G401 (cell line): ENCODE data around the gene SPOCD1. TPM values are rescaled to one million over a fixed set of nuclear protein-coding genes. Genes with fewer than 3 reads are reported as not detected.

Source experiments
- DNase-seq: peaks from one replicate; pipeline ENCODE4 v3.0.0-alpha.2; 2015; ENCODE audit warnings: low spot score
- in situ Hi-C: cut with HindIII; loops from 2 replicates; pipeline ENCODE4 v1.10.0; 2016; ENCODE audit warnings: low sequenced_read_pairs, mixed read lengths
- total RNA-seq: library from RNA; depleted of rRNA; stranded (reverse); fragments of >200 nt; shearing (Covaris generic); gene quantifications from 2 replicates; pipeline ENCODE4 v1.2.3, GENCODE V29; 2014

The SPOCD1 gene
- total RNA-seq, 1 experiment from 2014 or later, result 25.3 TPM

- DNase-seq, result no peak
- in situ Hi-C loops, result no loop called here
Measured at GRCh38 chr1:31780632-31781031, 35.2 kb downstream of the SPOCD1 start.

- in situ Hi-C loops, result no loop called here
- DNase-seq, result no peak
Measured at GRCh38 chr1:31779687-31780086, 36.1 kb downstream of the SPOCD1 start.

GRCh38 chr1:31778763-31779488, 36.9 kb downstream of the SPOCD1 start:
- no peak for DNase-seq
- in situ Hi-C loops, result no loop called here

- no peak for DNase-seq
- in situ Hi-C loops, result no loop called here
Measured at GRCh38 chr1:31776516-31776915, 39.3 kb downstream of the SPOCD1 start.

GRCh38 chr1:31776032-31776431, 39.8 kb downstream of the SPOCD1 start:
- in situ Hi-C loops, result no loop called here

GRCh38 chr1:31775210-31775999, 40.4 kb downstream of the SPOCD1 start:
- no peak for DNase-seq
- in situ Hi-C loops, result no loop called here

More at GRCh38 chr1:31776032-31776431, 39.8 kb downstream of the SPOCD1 start:
- DNase-seq, result no peak

GRCh38 chr1:31774495-31774894, 41.3 kb downstream of the SPOCD1 start:
- in situ Hi-C loops, result no loop called here

GRCh38 chr1:31773861-31774260, 42.0 kb downstream of the SPOCD1 start:
- DNase-seq, result no peak
- in situ Hi-C loops, result no loop called here

More at GRCh38 chr1:31774495-31774894, 41.3 kb downstream of the SPOCD1 start:
- no peak for DNase-seq

GRCh38 chr1:31772669-31773248, 43.1 kb downstream of the SPOCD1 start:
- in situ Hi-C loops, result no loop called here
- DNase-seq, result no peak

GRCh38 chr1:31771891-31772668, 43.7 kb downstream of the SPOCD1 start:
- in situ Hi-C loops, result no loop called here
- DNase-seq, result peak; percentile 40

- peak; percentile 61 for DNase-seq
- in situ Hi-C loops, result no loop called here
Measured at GRCh38 chr1:31769720-31770390, 46.0 kb downstream of the SPOCD1 start.

GRCh38 chr1:31768939-31769704, 46.7 kb downstream of the SPOCD1 start:
- in situ Hi-C loops, result no loop called here
- DNase-seq, result no peak

GRCh38 chr1:31768407-31768907, 47.4 kb downstream of the SPOCD1 start:
- DNase-seq, result no peak
- in situ Hi-C loops, result no loop called here

GRCh38 chr1:31767225-31767624, 48.6 kb downstream of the SPOCD1 start:
- in situ Hi-C loops, result no loop called here
- DNase-seq, result no peak

- in situ Hi-C loops, result no loop called here
- peak; percentile 27 for DNase-seq
Measured at GRCh38 chr1:31765516-31765915, 50.3 kb downstream of the SPOCD1 start.

GRCh38 chr1:31765041-31765467, 50.8 kb downstream of the SPOCD1 start:
- in situ Hi-C loops, result no loop called here
- DNase-seq, result peak; percentile 56

- in situ Hi-C loops, result no loop called here
- peak; percentile 47 for DNase-seq
Measured at GRCh38 chr1:31764312-31765040, 51.3 kb downstream of the SPOCD1 start, which contains the start of gene ADGRB2. Gene ADGRB2 (minus strand): TSS chr1:31764340. CDS start chr1:31757221, 7,119 bp downstream.
